ACHN (cell line): Measurements from ENCODE around the gene BHMT2.

Experiments used
- DNase-seq: peaks from one replicate; pipeline ENCODE4 v3.0.0-alpha.2; 2015
- in situ Hi-C: cut with HindIII; loops from 2 replicates; pipeline ENCODE4 v1.10.0; 2017; ENCODE audit warnings: low sequenced_read_pairs, low pct_ligation_motif_present, low pct_unique_long_range_greater_than_20kb

Gene BHMT2

DNA sequence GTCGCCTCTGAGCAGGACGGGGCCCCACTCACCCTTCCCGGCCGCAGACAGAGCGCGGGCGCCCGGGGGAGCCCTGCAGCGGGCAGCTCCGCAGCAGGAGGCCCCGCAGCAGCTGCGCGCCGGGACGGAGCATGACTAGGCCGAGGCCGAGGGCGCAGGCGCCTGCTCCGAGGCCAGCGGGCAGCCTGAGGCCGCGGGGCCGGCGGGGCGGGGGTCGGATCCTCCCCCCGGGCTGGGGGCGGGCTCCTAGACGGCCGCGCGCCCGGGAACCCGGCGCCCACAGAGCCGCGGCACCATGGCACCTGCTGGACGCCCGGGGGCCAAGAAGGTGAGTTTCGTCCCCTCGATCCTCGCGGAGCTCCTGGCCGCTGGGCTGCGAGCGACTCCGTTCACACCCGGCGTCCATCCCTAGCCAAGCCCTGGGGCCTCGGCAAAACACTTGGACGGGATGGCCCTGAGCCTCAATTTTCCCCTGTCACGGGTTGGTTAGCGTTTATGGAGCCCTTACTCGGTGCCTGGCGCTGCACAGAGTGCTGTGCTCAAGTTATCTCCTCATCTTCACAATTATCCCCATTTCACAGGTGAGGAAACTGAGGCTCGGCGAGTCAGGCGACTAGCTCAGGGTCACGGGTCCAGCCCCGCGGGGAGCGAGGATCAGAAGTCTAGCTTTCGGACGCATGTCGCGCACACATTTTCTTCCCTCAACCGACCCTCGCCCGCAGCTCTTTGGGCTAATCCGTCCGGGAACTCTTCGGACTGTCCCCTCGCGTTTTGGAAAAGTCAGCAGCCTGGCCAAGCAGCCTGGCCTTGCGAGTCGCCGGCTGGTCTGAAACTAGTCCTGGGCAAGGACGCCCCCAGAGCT, at the start of gene BHMT2, which contains the start of gene DMGDH:
Gene BHMT2, plus strand, starts transcription at position 280 of the 862 bp plus-strand sequence. Its CDS starts 16 bp downstream, at position 296.
Gene DMGDH, minus strand, starts transcription at position 187 of the 862 bp plus-strand sequence. Its CDS starts 54 bp downstream, at position 133.
- in situ Hi-C loops = no loop called here
- no peak for DNase-seq

GRCh38 chr5:79020861-79021561, 48.6 kb upstream of the BHMT2 start:
- in situ Hi-C loops = no loop called here
- peak; percentile 61 for DNase-seq

- no peak for DNase-seq
- in situ Hi-C loops = no loop called here
Measured at GRCh38 chr5:79021753-79022152, 47.8 kb upstream of the BHMT2 start.

- in situ Hi-C loops = no loop called here
- no peak for DNase-seq
Measured at GRCh38 chr5:79022771-79023170, 46.8 kb upstream of the BHMT2 start.

- in situ Hi-C loops = no loop called here
- no peak for DNase-seq
Measured at GRCh38 chr5:79023348-79023747, 46.2 kb upstream of the BHMT2 start.

DNA sequence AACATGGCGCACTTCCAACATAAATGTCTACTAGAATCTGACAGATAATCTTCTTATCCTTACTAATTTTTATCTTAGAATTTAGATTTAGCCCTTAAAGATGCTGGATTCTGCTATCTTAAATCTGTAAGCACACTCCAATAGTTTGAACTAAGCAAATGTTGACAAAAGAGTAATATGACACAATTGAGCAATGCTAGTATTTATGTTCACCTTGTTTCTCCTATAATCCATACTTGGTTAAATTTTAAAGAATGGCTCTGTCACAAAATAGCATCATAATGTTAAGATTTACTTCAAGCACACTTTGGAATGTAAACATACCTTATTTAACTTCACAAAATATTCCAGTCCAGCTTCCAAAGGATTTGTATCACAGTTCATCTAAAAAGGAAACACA, 45.6 kb upstream of the BHMT2 start:
- in situ Hi-C loops = no loop called here
- no peak for DNase-seq

- in situ Hi-C loops = no loop called here
- DNase-seq = peak; percentile 62
Measured at GRCh38 chr5:79025054-79025472, 44.5 kb upstream of the BHMT2 start.

GRCh38 chr5:79030663-79031484, 38.7 kb upstream of the BHMT2 start:
- DNase-seq = peak; percentile 74

DNA sequence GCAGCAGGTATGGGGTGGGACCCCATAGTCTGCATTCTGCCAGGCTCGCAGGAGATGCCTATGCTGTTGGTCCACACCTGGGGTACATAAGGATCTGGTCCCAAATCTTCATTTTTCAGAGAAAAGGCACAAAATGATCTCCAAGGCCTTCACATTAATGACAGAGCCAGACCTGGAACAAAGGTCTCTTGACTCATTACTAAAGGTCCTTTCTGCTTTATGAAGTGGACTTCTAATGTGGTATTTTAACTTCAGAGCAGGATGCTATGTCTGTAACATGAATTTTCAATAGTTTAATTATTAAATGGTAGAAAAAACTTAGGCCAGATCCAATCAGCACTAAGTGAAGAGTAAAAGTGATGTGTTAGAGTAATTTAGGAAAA, 38.1 kb upstream of the BHMT2 start:
- in situ Hi-C loops = no loop called here

More at GRCh38 chr5:79030663-79031484, 38.7 kb upstream of the BHMT2 start:
- in situ Hi-C loops = no loop called here

GRCh38 chr5:79032031-79032695, 37.4 kb upstream of the BHMT2 start:
- in situ Hi-C loops = no loop called here
- DNase-seq = no peak

More for the DNA sequence above, 38.1 kb upstream of the BHMT2 start:
- no peak for DNase-seq

DNA sequence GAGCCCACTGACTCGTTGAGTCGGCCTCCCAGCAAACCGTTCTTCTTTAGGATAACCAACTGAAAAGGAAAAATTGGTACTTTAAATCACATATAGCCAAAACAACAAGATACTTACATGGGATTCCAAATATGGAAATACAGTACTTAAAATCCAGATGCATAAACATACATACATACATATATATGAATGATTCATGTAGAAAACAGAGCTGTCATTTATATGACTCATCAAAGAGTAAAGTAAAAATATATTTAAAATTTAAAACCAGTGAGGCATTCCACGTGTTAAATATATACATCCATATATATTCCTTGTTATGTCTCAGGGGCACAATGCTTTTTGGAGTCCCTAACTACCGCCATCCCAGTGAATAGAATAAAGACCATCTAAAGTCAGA, 36.8 kb upstream of the BHMT2 start:
- DNase-seq = no peak
- in situ Hi-C loops = no loop called here

DNA sequence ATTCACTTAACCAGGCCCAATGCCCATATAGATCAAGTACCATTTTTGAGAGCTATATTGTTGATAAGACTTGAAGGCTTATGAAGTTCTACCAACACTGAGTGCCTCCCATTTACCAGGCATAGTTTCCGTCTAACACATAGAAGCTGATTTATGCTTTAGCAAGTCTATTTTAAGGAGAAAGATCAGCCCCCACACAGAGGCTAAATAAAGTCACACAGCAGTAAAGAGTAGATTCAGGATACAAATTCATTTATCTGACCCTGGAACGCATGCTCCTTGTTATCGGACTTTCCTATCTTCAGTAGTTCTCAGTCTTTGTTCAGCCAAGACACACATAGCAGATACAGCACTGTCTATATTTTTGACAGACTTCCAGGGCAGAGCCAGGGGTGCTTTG, 34.3 kb upstream of the BHMT2 start:
- in situ Hi-C loops = no loop called here
- no peak for DNase-seq

DNA sequence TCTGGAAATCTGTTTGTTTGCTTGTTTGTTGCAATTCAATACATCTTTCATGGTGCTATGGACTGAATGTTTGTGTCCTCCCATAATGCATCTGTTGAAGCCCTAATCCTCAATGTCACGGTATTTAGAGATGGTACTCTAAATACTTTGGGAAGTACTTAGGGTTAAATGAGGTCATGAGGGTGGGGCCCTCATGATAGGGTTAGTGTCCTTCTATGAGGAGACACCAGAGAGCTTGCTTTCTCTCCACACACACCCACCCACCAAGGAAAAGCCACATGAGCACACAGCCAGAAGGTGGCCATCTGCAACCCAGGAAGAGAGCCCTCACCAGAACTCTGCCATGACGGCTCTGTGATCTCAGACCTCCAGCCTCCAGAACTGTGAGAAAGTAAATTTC, 32.8 kb upstream of the BHMT2 start:
- in situ Hi-C loops = no loop called here
- DNase-seq = no peak

- in situ Hi-C loops = no loop called here
- DNase-seq = no peak
Measured at GRCh38 chr5:79042188-79042587, 27.4 kb upstream of the BHMT2 start.

DNA sequence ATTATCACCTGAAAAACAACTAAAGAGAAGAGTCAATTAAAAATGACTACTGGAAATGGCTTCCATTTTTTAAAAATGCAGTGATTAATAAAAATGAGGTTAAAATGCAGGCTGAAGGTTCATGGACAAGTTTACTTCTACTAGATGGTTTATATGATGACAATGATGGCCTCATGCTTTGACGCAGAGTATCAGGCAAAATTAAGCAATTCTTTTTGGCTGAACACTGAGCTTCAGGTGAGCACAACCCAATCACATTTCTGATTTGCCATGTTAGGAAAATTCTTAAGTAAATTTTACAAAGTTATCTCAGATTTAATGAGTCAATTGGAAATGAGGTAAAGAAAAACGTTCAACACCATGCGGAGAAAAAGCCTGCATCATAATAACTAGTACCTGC, 22.4 kb upstream of the BHMT2 start:
- in situ Hi-C loops = no loop called here
- no peak for DNase-seq

GRCh38 chr5:79048437-79048836, 21.1 kb upstream of the BHMT2 start:
- in situ Hi-C loops = no loop called here
- DNase-seq = no peak

- in situ Hi-C loops = no loop called here
- no peak for DNase-seq
Measured at GRCh38 chr5:79050498-79050897, 19.1 kb upstream of the BHMT2 start.

DNA sequence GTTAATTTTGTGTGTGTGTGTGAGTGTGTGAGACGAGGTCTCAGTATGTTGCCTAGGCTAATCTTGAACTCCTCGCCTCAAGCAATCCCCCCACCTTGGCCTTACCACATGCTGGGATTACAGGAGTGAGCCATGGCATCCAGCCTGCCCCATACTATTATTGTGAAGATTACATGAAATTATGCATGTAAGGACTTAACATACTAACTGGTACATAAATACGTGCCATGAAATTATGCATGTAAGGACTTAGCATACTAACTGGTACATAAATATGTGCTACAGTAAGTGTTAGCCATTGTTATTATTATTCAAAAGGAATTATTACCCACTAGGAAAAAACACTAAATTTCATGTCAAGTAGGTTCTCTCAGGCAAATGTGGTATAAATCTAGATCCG, 16.2 kb upstream of the BHMT2 start:
- in situ Hi-C loops = no loop called here
- DNase-seq = no peak
